ENCODE measurements around the gene PGLYRP4.

Gene PGLYRP4

GRCh38 chr1:153344718-153345025 is 4.0 kb downstream of the PGLYRP4 start:
- TF ChIP-seq FOXK2 (IDR thresholded peaks at IDR 0.05): no peak
- DNase-seq (ENCODE audit: extremely low spot score): peak; percentile 5
- ChIA-PET CTCF (no interaction called here), POLR2A (no interaction called here)

- ChIA-PET CTCF (no interaction called here), POLR2A (no interaction called here)
- DNase-seq (ENCODE audit: extremely low spot score): peak; percentile 4
- TF ChIP-seq ARNT (IDR thresholded peaks at IDR 0.05): no peak
- TF ChIP-seq ZNF384 (IDR thresholded peaks at IDR 0.05): no peak
- TF ChIP-seq SUZ12 (IDR thresholded peaks at IDR 0.05): no peak
- TF ChIP-seq TARDBP (IDR thresholded peaks at IDR 0.05): no peak
- no peak for TF ChIP-seq NFRKB (IDR thresholded peaks at IDR 0.05)
- no peak for TF ChIP-seq FOXA1 (IDR thresholded peaks at IDR 0.05)
- TF ChIP-seq CTBP1 (IDR thresholded peaks at IDR 0.05; ENCODE audit: borderline replicate concordance): no peak
- TF ChIP-seq L3MBTL2 (conservative IDR thresholded peaks at IDR 0.05): no peak
- TF ChIP-seq SP1 (IDR thresholded peaks at IDR 0.05): no peak
- no peak for TF ChIP-seq FOXK2 (IDR thresholded peaks at IDR 0.05)
- TF ChIP-seq, protein P1, sequence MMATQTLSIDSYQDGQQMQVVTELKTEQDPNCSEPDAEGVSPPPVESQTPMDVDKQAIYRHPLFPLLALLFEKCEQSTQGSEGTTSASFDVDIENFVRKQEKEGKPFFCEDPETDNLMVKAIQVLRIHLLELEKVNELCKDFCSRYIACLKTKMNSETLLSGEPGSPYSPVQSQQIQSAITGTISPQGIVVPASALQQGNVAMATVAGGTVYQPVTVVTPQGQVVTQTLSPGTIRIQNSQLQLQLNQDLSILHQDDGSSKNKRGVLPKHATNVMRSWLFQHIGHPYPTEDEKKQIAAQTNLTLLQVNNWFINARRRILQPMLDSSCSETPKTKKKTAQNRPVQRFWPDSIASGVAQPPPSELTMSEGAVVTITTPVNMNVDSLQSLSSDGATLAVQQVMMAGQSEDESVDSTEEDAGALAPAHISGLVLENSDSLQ (IDR thresholded peaks at IDR 0.05): no peak
- TF ChIP-seq ELF4 (IDR thresholded peaks at IDR 0.05): no peak
Measured at GRCh38 chr1:153343811-153344717, 4.6 kb downstream of the PGLYRP4 start.

DNA sequence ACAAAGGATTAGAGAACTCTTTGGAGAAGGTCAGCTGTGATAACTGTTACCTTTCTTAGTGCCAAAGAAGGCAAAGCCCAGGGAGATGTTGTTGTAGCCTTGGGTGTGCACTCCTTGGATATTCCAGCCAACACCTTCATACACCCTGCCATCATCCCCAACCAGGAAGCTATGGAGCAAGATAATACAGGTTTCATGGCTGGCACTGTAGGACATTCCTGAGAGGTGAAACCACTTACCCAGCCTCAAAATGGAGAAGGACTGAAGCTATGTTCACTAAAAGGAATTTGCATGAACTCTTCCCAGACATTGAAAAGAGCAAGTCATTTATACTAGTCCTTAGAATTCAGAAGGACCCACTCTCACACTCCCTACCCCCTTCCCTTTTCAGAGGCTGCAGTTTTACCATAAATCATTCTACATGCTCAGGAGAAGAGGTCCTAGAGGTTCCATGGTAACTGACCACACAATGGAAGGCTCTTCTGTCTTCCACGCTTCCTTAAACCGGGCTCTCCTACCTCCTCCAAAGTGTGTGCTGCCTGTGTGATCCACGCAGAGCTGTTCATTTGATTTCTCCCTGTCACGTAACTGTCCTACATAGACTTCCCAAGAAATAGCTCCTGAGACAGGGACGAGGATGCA is 5.5 kb downstream of the PGLYRP4 start:
- DNase-seq (ENCODE audit: extremely low spot score): no peak
- TF ChIP-seq FOXA1 (IDR thresholded peaks at IDR 0.05): no peak
- ChIA-PET POLR2A (no interaction called here), CTCF (no interaction called here)

- ChIA-PET CTCF (no interaction called here), POLR2A (no interaction called here)
- DNase-seq (ENCODE audit: extremely low spot score): no peak
- TF ChIP-seq NFRKB (IDR thresholded peaks at IDR 0.05): no peak
- no peak for TF ChIP-seq HDGF (IDR thresholded peaks at IDR 0.05; ENCODE audit: borderline replicate concordance)
- TF ChIP-seq TARDBP (IDR thresholded peaks at IDR 0.05): no peak
- no peak for TF ChIP-seq BHLHE40 (IDR thresholded peaks at IDR 0.05; ENCODE audit: borderline replicate concordance)
Measured at GRCh38 chr1:153342178-153342577, 6.5 kb downstream of the PGLYRP4 start.

- DNase-seq (ENCODE audit: extremely low spot score): peak; percentile 2
- POLR2A ChIA-PET: no interaction called here
- TF ChIP-seq SUZ12 (IDR thresholded peaks at IDR 0.05): no peak
- no peak for TF ChIP-seq NFRKB (IDR thresholded peaks at IDR 0.05)
- CTCF ChIA-PET: no interaction called here
Measured at GRCh38 chr1:153341431-153341934, 7.2 kb downstream of the PGLYRP4 start.

- ChIA-PET CTCF (no interaction called here), POLR2A (no interaction called here)
- peak; percentile 4 for DNase-seq (ENCODE audit: extremely low spot score)
- TF ChIP-seq BHLHE40 (IDR thresholded peaks at IDR 0.05; ENCODE audit: borderline replicate concordance) (no peak), ZNF384 (IDR thresholded peaks at IDR 0.05) (no peak), HDGF (IDR thresholded peaks at IDR 0.05; ENCODE audit: borderline replicate concordance) (no peak), CTBP1 (IDR thresholded peaks at IDR 0.05; ENCODE audit: borderline replicate concordance) (no peak), FOXK2 (IDR thresholded peaks at IDR 0.05) (no peak), SUZ12 (IDR thresholded peaks at IDR 0.05) (no peak), FOXM1 (IDR thresholded peaks at IDR 0.05; ENCODE audit: borderline replicate concordance) (no peak), NFRKB (IDR thresholded peaks at IDR 0.05) (no peak), ARNT (IDR thresholded peaks at IDR 0.05) (no peak), TARDBP (IDR thresholded peaks at IDR 0.05) (no peak), L3MBTL2 (conservative IDR thresholded peaks at IDR 0.05) (no peak), FOXA1 (IDR thresholded peaks at IDR 0.05) (no peak), LEF1 (IDR thresholded peaks at IDR 0.05; ENCODE audit: borderline replicate concordance) (no peak), SP1 (IDR thresholded peaks at IDR 0.05) (no peak), ELF4 (IDR thresholded peaks at IDR 0.05) (no peak)
- TF ChIP-seq, protein P1 (IDR thresholded peaks at IDR 0.05): no peak
Measured at GRCh38 chr1:153340356-153340755, 8.3 kb downstream of the PGLYRP4 start.

DNA sequence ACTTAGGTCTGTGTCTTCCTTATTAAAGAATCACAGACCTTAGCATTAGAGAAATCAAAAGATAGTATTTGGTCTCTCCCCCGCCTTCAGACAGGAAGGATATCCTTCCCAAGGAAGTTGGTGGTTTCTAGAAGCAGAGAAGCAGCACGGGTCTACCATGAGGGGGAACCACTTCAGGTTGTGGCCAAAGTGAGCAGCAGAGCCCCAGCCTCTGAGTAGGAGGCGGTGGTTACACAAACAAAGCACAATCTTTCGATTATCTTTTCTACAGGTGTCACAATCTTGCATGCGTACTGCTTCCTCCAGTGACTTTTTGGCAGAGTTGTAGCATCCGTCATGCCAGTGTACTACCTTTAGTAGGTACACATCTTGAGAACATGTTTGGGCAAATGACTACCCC is 8.8 kb downstream of the PGLYRP4 start:
- CTCF ChIA-PET: no interaction called here
- POLR2A ChIA-PET: no interaction called here
- peak; percentile 2 for DNase-seq (ENCODE audit: extremely low spot score)
- TF ChIP-seq FOXK2 (IDR thresholded peaks at IDR 0.05) (no peak), BHLHE40 (IDR thresholded peaks at IDR 0.05; ENCODE audit: borderline replicate concordance) (no peak), SP1 (IDR thresholded peaks at IDR 0.05) (no peak), ELF4 (IDR thresholded peaks at IDR 0.05) (no peak), TARDBP (IDR thresholded peaks at IDR 0.05) (no peak), LEF1 (IDR thresholded peaks at IDR 0.05; ENCODE audit: borderline replicate concordance) (no peak), L3MBTL2 (conservative IDR thresholded peaks at IDR 0.05) (no peak), CTBP1 (IDR thresholded peaks at IDR 0.05; ENCODE audit: borderline replicate concordance) (no peak), NFRKB (IDR thresholded peaks at IDR 0.05) (no peak), SUZ12 (IDR thresholded peaks at IDR 0.05) (no peak), ZNF384 (IDR thresholded peaks at IDR 0.05) (no peak), FOXM1 (IDR thresholded peaks at IDR 0.05; ENCODE audit: borderline replicate concordance) (no peak)
- TF ChIP-seq, protein P1 (IDR thresholded peaks at IDR 0.05): no peak
